HepG2 (cell line): Measurements from ENCODE around the gene VIPR1. TPM values are rescaled to one million over a fixed set of nuclear protein-coding genes. Genes with fewer than 3 reads are reported as not detected.

ENCODE experiments used
- ATAC-seq: fragments of 200-7000 bp; cut with Tn5 transposase; 3 replicates; pipeline ENCODE4 v1.9.1; 2020; ENCODE audit warnings: mild to moderate bottlenecking, moderate library complexity
- BruUV-seq: library from RNA; stranded (reverse); fragments of 400-500 nt; replicated peaks from 2 replicates; lab custom pipeline; 2021; lab: Mats Ljungman, UMichigan
- CTCF ChIA-PET: fragments of 300-600 bp; formaldehyde crosslinking; extraction: SDS; loops from one replicate; lab custom pipeline; 2021; ENCODE audit warnings: low total read pairs, inconsistent platforms, low intra/inter-chr PET ratio; lab: Yijun Ruan, JAX
- POLR2A ChIA-PET: fragments of 350-600 bp; sonication (Branson Sonifier 250); formaldehyde crosslinking; loops from one replicate; lab custom pipeline; 2020; ENCODE audit warnings: antibody characterized with exemption, inconsistent platforms; lab: Yijun Ruan, JAX
- DNase-seq: peaks from one replicate; pipeline ENCODE4 v3.0.0-alpha.2; 2015; ENCODE audit warnings: low spot score
- FAIRE-seq: peaks from 3 replicates; lab custom pipeline; 2011; peaks lifted over from hg19 to GRCh38; lab: Jason Lieb, UNC
- H2AFZ ChIP-seq: one replicate; pipeline ENCODE4 v1.6.1; 2011; ENCODE audit warnings: low read length, inconsistent platforms
- H3K27ac ChIP-seq: fragments of 300-600 bp; 3 replicates; pipeline ENCODE4 v1.8.0; 2011; ENCODE audit warnings: mixed run types, mild to moderate bottlenecking, mixed read lengths, low read length, inconsistent platforms; ENCODE audit not compliant: insufficient read depth; ENCODE audit errors: extremely low read length
- H3K27me3 ChIP-seq, 2 experiments: fragments of 200-600 bp in 1 of 2; 2 replicates in 1 of 2; 3 replicates in 1 of 2; pipeline versions ENCODE4 v1.6.0 to v1.8.0; 2011; ENCODE audit warnings: low read length in 2 of 2, mild to moderate bottlenecking in 2 of 2, moderate library complexity in 2 of 2, inconsistent platforms in 1 of 2; ENCODE audit not compliant: insufficient read depth in 2 of 2, control insufficient read depth in 1 of 2
- H3K36me3 ChIP-seq, 2 experiments: fragments of 200-600 bp in 1 of 2; replicated peaks in 1 of 2; 2 replicates in 1 of 2; 3 replicates in 1 of 2; pipeline versions ENCODE4 v1.5.1 to v1.8.0; 2011; ENCODE audit warnings: low read length in 2 of 2, inconsistent platforms in 1 of 2; ENCODE audit not compliant: insufficient read depth in 2 of 2, control insufficient read depth in 1 of 2
- H3K4me1 ChIP-seq: 2 replicates; pipeline ENCODE4 v1.5.1; 2012; ENCODE audit warnings: low read length, inconsistent platforms; ENCODE audit not compliant: insufficient read depth
- H3K4me2 ChIP-seq: 2 replicates; pipeline ENCODE4 v1.6.0; 2011; ENCODE audit warnings: low read depth, low read length, inconsistent platforms
- H3K4me3 ChIP-seq, 3 experiments: fragments of 200-600 bp in 1 of 3; sonication (generic), shearing (Covaris generic) in 1 of 3; replicated peaks in 1 of 3; 2 replicates each; pipeline ENCODE4 v1.5.1; 2011 to 2016; ENCODE audit warnings: low read length in 3 of 3, inconsistent platforms in 2 of 3, low read depth in 2 of 3, mild to moderate bottlenecking in 2 of 3, control low read depth in 1 of 3, mixed read lengths in 1 of 3; ENCODE audit not compliant: insufficient read depth in 1 of 3
- H3K79me2 ChIP-seq: one replicate; pipeline ENCODE4 v1.6.1; 2011; ENCODE audit warnings: low read length, inconsistent platforms; ENCODE audit not compliant: insufficient read depth
- H3K9ac ChIP-seq: 2 replicates; pipeline ENCODE4 v1.6.0; 2011; ENCODE audit warnings: mild to moderate bottlenecking, low read depth, low read length, inconsistent platforms; ENCODE audit not compliant: insufficient read depth
- H3K9me3 ChIP-seq: 2 replicates; pipeline ENCODE4 v1.5.1; 2012; ENCODE audit warnings: mild to moderate bottlenecking, low read length
- H4K20me1 ChIP-seq: 2 replicates; pipeline ENCODE4 v1.6.0; 2011; ENCODE audit warnings: inconsistent platforms, mild to moderate bottlenecking, low read length, moderate library complexity; ENCODE audit not compliant: insufficient read depth
- AGO2 ChIP-seq: fragments of 200-400 bp; formaldehyde crosslinking; optimal IDR thresholded peaks from 2 replicates; pipeline ENCODE3; 2017; ENCODE audit warnings: mild to moderate bottlenecking, low read depth, low read length, moderate library complexity
- ELF4 ChIP-seq: sonication (generic); formaldehyde crosslinking; IDR thresholded peaks from 2 replicates; pipeline ENCODE4 v1.5.0; 2020; ENCODE audit warnings: missing genetic modification reagents, mild to moderate bottlenecking, moderate library complexity, borderline replicate concordance
- KAT2B ChIP-seq: fragments of 150-350 bp; IDR thresholded peaks from 2 replicates; pipeline ENCODE4 v1.6.1; 2014; ENCODE audit warnings: low read depth, low read length, borderline replicate concordance
- KLF16 ChIP-seq, 2 experiments: sonication (generic) in 1 of 2; formaldehyde crosslinking in 1 of 2; IDR thresholded peaks; 2 replicates each; pipeline versions ENCODE4 v1.6.1 to v1.8.0; 2016 to 2023; ENCODE audit warnings: missing genetic modification reagents in 2 of 2, missing compliant biosample characterization in 1 of 2
- NR2F1 ChIP-seq, 2 experiments: fragments of 450-650 bp in 1 of 2; formaldehyde crosslinking in 1 of 2; IDR thresholded peaks; 2 replicates each; pipeline versions ENCODE4 v1.5.0 to v1.6.1; 2016 to 2020; ENCODE audit warnings: mild to moderate bottlenecking in 1 of 2, missing compliant biosample characterization in 1 of 2, missing genetic modification reagents in 1 of 2, moderate library complexity in 1 of 2
- ZBTB43 ChIP-seq: sonication (generic); formaldehyde crosslinking; conservative IDR thresholded peaks from 2 replicates; pipeline ENCODE4 v1.4.0; 2020; ENCODE audit warnings: missing genetic modification reagents
- ZNF615 ChIP-seq: sonication (generic); formaldehyde crosslinking; IDR thresholded peaks from 2 replicates; pipeline ENCODE4 v1.5.0; 2020; ENCODE audit warnings: mild to moderate bottlenecking, missing genetic modification reagents, borderline replicate concordance
- WGBS: methylation state at CpG from one replicate; pipeline ENCODE4 v1.1.6; 2017; ENCODE audit warnings: low lambda C conversion rate; 5-methylcytosine and 5-hydroxymethylcytosine counted together
- in situ Hi-C: cut with HindIII; loops from 2 replicates; pipeline ENCODE4 v1.10.0; 2017; ENCODE audit warnings: low pct_unique_long_range_greater_than_20kb; ENCODE audit not compliant: extremely low pct_ligation_motif_present
- intact Hi-C: fragments of 100-400 bp; cut with micrococcal nuclease; formaldehyde crosslinking; loops from one replicate; pipeline ENCODE4 v1.10.0; 2022; ENCODE audit not compliant: unreplicated experiment
- polyA plus RNA-seq, 8 experiments: library from polyadenylated mRNA; depleted of rRNA in 3 of 8; stranded (reverse) in 7 of 8; unstranded in 1 of 8; fragments of >200 nt; fragmentation: Illumina TruSeq in 4 of 8; extraction: Trizol in 4 of 8; gene quantifications; 2 replicates each; pipeline versions ENCODE4 v1.2.1 to v1.2.3, GENCODE V29; 2011 to 2016; ENCODE audit warnings: low read depth in 4 of 8, missing spikeins in 1 of 8, mixed read lengths in 1 of 8; ENCODE audit not compliant: insufficient read depth in 1 of 8
- total RNA-seq, 5 experiments: library from RNA; depleted of rRNA; stranded (reverse); fragments of >200 nt; fragmentation: Illumina TruSeq; extraction: Trizol; gene quantifications; 2 replicates each; pipeline ENCODE4 v1.2.3, GENCODE V29; 2016; ENCODE audit warnings: low read depth in 1 of 5
- TF ChIP-seq, protein P1 (sequence below): sonication (generic); formaldehyde crosslinking; IDR thresholded peaks from 2 replicates; pipeline ENCODE4 v1.4.0; 2020; ENCODE audit warnings: missing genetic modification reagents

Gene VIPR1
- total and polyA plus RNA-seq, 2 of the 13 experiments (the other 11 are each of a cell fraction or from before 2014, with no cell fraction given) = 0.04 to 0.11 TPM

DNA sequence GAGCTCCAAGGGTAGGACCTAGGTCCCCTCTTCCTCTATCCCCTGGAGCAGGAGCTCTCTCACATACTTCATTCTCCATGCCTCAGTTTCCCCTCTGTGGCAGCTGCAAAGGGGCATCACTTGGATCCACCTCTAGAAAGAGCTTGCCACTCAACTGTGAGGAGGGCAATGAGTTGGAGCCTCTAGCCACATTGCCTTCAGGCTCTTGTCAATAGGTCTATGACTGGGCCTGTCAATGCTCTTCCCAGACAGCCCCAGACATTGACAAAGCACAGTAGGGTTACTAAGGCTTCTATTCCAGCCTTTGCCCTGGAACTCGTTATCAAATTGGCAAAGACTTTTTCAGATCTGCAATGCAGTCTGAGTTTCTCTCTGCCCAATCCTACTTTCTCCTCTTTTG, 4.4 kb upstream of the VIPR1 start:
- intact Hi-C loops = no loop called here
- no peak overlapping the region for H3K27ac ChIP-seq
- no peaks in the 10 kb centered on the region for H3K9me3 ChIP-seq
- H4K20me1 ChIP-seq = no peaks in the 10 kb centered on the region
- no peaks in the 10 kb centered on the region for H3K36me3 ChIP-seq
- H2AFZ ChIP-seq = no peak overlapping the region
- no peak for DNase-seq
- TF ChIP-seq ZBTB43 (CRISPR knock-in tag) = no peak
- no peak for TF ChIP-seq KLF16 (CRISPR knock-in tag; IDR thresholded peaks at IDR 0.05)
- no peak for TF ChIP-seq KAT2B
- no peak for TF ChIP-seq AGO2
- TF ChIP-seq, protein P1, sequence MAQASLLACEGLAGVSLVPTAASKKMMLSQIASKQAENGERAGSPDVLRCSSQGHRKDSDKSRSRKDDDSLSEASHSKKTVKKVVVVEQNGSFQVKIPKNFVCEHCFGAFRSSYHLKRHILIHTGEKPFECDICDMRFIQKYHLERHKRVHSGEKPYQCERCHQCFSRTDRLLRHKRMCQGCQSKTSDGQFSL (CRISPR knock-in tag) = no peak
- TF ChIP-seq ELF4 (CRISPR knock-in tag) = no peak
- no peak for TF ChIP-seq ZNF615 (CRISPR knock-in tag)
- no peak for TF ChIP-seq NR2F1 (CRISPR knock-in tag; IDR thresholded peaks at IDR 0.05)
- TF ChIP-seq, all 625 proteins: peak for 0
- Histone ChIP-seq H3K4me2 (no peak overlapping the region), H3K27me3 (peaks cover 10 to 47% of the 10 kb centered on the region in 2 experiments; a peak in 4 of 5 replicates), H3K79me2 (no peaks in the 10 kb centered on the region), H3K9ac (no peak overlapping the region), H3K4me1 (peaks cover 25% of the 10 kb centered on the region), H3K4me3 (no peak overlapping the region)
- ChIA-PET CTCF (no interaction called here), POLR2A (no interaction called here)
- 6% methylated on average over 1 of the region's 1 CpG for WGBS
- FAIRE-seq (no peak), ATAC-seq (no peak)
- in situ Hi-C loops = no loop called here
- no TSS peak for BruUV-seq
